ENCODE data around the gene TRMT61A.
A peak's percentile ranks its signal among the peaks of the same experiment; 100 is the strongest.

The TRMT61A gene

DNA sequence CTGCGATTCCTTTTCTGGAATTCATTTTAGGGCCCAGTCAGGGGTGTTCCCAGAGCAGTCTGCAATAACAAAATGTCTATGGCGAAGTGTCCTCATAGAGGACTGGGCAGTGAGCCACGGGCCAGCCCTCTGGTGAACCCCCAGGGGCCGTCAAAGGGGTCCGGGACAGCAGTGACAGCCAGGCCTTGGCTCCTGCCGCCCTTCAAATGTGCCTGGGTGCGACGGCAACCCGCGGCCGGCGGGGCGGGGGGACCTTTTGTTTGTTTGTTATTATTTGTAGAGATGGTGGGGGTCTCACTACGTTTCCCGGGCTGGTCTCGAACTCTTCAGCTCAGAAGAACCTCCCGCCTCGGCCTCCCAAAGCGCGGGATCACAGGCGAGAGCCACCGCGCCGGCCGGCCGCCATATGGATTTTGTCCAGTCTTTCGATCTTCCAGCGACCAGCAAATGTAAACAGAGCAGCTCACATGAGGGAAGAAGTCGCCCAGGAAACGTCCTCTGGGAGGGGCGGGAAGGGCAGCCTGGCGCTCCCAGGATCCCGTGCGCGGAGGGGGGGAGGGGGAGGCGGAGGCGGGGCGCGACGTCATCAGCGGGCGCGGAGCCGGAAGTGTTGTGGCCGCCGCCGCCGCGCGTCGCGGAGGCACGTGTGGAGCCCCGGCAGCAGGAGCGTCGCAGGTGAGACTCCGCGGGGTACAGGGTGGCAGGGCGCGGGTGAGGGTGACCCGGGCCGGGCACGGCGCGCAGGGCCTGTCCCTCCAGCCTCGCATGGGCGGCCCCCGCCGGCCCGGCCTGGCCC is at the start of gene TRMT61A:
TSS of gene TRMT61A (plus strand) at position 610 of the 796 bp plus-strand sequence. CDS start 783 bp downstream, outside the sequence.
- peak; percentile 93 for DNase-seq (ENCODE audit: low read depth)
- peak within 1 kb of the TSS; percentile 71 for H3K4me3 ChIP-seq (ENCODE audit: low read depth, low read length)
- TF ChIP-seq, protein P1, sequence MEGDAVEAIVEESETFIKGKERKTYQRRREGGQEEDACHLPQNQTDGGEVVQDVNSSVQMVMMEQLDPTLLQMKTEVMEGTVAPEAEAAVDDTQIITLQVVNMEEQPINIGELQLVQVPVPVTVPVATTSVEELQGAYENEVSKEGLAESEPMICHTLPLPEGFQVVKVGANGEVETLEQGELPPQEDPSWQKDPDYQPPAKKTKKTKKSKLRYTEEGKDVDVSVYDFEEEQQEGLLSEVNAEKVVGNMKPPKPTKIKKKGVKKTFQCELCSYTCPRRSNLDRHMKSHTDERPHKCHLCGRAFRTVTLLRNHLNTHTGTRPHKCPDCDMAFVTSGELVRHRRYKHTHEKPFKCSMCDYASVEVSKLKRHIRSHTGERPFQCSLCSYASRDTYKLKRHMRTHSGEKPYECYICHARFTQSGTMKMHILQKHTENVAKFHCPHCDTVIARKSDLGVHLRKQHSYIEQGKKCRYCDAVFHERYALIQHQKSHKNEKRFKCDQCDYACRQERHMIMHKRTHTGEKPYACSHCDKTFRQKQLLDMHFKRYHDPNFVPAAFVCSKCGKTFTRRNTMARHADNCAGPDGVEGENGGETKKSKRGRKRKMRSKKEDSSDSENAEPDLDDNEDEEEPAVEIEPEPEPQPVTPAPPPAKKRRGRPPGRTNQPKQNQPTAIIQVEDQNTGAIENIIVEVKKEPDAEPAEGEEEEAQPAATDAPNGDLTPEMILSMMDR (conservative IDR thresholded peaks at IDR 0.05; ENCODE audit: low read depth, low read length) = no peak

DNA sequence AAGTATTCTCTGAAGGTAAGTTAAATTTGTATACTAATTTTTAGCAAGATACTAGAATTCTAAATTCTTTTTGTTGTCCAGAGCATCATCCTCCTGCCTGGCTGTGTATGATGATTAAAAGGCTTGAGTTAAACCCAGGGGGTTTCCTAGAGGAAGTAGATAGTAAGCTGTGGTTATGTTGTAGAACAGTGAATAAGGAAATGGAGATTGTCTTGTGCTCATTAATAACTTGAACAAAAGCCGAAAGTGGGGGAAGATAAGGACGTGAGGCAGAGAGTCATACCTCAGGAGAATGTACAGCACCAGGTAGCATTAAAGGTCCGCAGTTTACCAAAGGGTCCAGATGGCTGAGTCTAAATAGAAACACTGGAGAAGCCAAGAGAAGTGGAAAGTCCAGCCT is 48.4 kb upstream of the TRMT61A start:
- H3K4me3 ChIP-seq (ENCODE audit: low read depth, low read length) = no peak overlapping the region
- no peak for DNase-seq (ENCODE audit: low read depth)
- TF ChIP-seq, protein P1 (conservative IDR thresholded peaks at IDR 0.05; ENCODE audit: low read depth, low read length) = no peak

DNA sequence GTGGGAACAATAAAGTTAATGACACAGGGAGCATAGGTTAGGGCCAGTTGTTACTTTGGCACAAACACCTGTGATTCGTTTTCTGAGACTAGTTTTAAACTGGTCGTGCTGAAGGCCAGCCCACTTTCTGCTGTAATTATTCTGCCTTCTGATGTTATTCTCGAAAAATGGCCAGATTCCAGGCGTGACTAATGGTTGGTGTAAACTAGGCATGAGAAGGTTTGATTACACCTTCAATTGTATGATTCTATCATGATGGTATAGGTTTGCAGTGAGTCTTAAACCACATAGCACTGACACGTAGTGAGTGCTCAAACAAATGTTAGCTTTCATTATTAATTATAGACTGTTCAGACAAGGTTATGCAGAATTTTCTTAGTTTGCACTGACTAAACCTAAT is 45.4 kb upstream of the TRMT61A start:
- H3K4me3 ChIP-seq (ENCODE audit: low read depth, low read length) = no peak overlapping the region
- TF ChIP-seq, protein P1 (conservative IDR thresholded peaks at IDR 0.05; ENCODE audit: low read depth, low read length) = no peak
- DNase-seq (ENCODE audit: low read depth) = peak; percentile 76

DNA sequence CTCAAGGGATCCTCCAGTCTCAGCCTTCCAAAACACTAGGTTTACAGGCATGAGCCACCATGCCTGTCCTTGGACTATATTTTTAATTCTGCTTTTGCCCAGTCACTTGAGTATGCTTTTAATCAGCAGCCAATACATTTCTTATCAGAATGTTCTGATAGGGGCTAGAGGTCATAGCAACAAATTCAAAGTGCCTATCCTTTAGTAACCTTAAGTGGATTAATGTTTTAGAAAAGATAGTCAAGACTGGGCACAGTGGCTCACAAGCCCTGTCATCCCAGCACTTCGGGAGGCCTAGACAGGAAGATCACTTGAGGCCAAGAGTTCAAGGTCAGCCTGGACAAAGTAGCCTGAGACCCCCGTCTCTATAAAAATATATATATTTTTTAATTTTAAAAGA is 43.5 kb upstream of the TRMT61A start:
- TF ChIP-seq, protein P1 (conservative IDR thresholded peaks at IDR 0.05; ENCODE audit: low read depth, low read length) = no peak
- DNase-seq (ENCODE audit: low read depth) = no peak
- no peak overlapping the region for H3K4me3 ChIP-seq (ENCODE audit: low read depth, low read length)

DNA sequence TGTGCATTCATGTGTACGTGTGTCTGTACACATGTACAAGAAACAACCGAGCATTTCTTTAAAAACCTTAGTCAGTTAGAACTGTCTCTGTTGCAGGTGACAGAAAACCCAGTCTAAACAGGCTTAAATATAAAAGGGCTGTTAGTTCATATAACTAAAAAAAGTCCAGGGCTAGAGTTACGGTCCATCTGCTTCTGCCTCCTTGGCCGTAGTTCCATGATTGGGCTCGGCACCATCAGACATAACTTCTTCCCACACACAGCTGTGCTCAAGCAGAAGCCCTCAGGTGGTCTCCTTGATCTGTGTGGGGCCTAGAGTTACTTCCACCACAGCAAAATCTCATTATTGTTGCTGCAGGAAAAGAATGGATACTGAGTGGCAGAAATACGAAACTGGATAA is 40.9 kb upstream of the TRMT61A start:
- DNase-seq (ENCODE audit: low read depth) = no peak
- H3K4me3 ChIP-seq (ENCODE audit: low read depth, low read length) = no peak overlapping the region
- TF ChIP-seq, protein P1 (conservative IDR thresholded peaks at IDR 0.05; ENCODE audit: low read depth, low read length) = no peak

DNA sequence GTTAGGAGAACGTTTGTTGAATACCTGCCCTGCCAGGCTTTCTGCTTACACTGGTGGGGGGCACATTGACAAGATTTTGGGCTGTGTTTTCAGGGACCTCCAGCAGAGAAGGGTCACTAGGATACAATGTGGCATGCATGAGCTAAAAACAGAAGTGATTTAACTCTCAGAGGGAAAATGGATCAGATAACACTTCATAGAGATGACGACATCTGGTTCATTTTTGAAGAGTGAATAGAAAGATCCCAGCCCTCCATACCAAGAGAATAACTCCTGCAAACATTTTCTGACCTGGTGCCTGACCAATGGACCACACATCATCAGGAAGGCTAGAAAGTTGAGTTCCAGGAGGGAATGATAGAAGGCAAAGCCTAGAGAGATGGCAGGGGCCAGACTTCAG is 40.0 kb upstream of the TRMT61A start:
- H3K4me3 ChIP-seq (ENCODE audit: low read depth, low read length) = no peak overlapping the region
- TF ChIP-seq, protein P1 (conservative IDR thresholded peaks at IDR 0.05; ENCODE audit: low read depth, low read length) = no peak
- peak; percentile 69 for DNase-seq (ENCODE audit: low read depth)

DNA sequence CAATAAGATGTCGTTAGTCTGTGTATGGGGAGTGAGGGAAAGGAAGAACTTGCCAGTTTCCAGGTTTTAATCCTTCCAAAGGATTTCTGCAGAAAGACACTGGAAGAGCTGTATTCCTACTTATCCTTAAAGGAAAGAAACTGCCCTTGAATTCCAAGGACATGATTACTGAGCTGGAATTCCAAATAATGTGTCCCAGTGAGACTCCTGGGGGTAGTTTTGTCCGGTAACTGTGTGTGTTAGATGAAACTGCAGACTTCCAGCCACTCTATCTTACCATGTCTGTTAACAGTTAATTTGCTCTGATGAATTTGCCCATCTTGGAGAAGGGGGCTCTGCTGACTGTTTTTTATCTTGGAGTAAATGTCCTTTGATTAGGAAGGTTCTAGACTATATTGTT is 39.4 kb upstream of the TRMT61A start:
- no peak overlapping the region for H3K4me3 ChIP-seq (ENCODE audit: low read depth, low read length)
- DNase-seq (ENCODE audit: low read depth) = no peak
- TF ChIP-seq, protein P1 (conservative IDR thresholded peaks at IDR 0.05; ENCODE audit: low read depth, low read length) = no peak
